C4-2B (cell line): Measurements from ENCODE around the gene NBAS.

Source experiments
- CTCF ChIP-seq: fragments of 450-650 bp; conservative IDR thresholded peaks from 2 replicates; pipeline ENCODE4 v1.5.1; 2017; ENCODE audit warnings: mild to moderate bottlenecking
- ZFX ChIP-seq: fragments of 450-650 bp; IDR thresholded peaks from 2 replicates; pipeline ENCODE4 v1.6.1; 2017

GRCh38 chr2:15579641-15580040 lies 18.5 kb upstream of the NBAS start:
- TF ChIP-seq ZFX (no peak), CTCF (no peak)
